ENCODE results near the gene ZNF385D.

Gene ZNF385D

DNA sequence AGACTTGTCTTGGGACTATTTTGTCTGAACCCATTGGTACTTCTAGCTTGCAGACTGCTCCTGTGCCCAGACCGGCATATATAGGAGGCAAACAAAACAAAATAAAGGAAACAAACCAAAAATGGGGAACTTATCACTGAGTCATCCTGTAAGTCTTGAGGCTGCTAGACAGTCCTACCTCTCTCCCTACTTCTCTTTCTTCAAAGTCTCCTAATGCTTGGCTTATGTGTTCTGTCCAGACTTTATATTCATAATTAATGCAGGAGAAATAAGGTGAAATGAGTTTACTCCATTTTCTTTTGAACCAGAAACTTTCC is 266.2 kb downstream of the ZNF385D start:
- Histone ChIP-seq H3K27me3 (ENCODE audit: insufficient read depth, insufficient read length) (no peaks in the 10 kb centered on the region), H3K4me1 (ENCODE audit: insufficient read depth, insufficient read length) (no peaks in the 10 kb centered on the region), H3K36me3 (ENCODE audit: insufficient read depth, insufficient read length, low read length) (no peaks in the 10 kb centered on the region), H3K9ac (ENCODE audit: insufficient read length, low read depth) (no peak overlapping the region), H3K9me3 (ENCODE audit: insufficient read depth, low read length) (no peaks in the 10 kb centered on the region), H3K4me3 (ENCODE audit: insufficient read length, low read depth) (no peak overlapping the region)
- TF ChIP-seq SUZ12 (IDR thresholded peaks at IDR 0.05; ENCODE audit: extremely low read depth, insufficient read depth, insufficient read length) (no peak), YY1 (IDR thresholded peaks at IDR 0.05; ENCODE audit: insufficient read depth, insufficient read length) (no peak), ZNF274 (IDR thresholded peaks at IDR 0.05; ENCODE audit: low read depth, low read length) (no peak)
- DNase-seq (ENCODE audit: low read depth, low spot score) = no peak

DNA sequence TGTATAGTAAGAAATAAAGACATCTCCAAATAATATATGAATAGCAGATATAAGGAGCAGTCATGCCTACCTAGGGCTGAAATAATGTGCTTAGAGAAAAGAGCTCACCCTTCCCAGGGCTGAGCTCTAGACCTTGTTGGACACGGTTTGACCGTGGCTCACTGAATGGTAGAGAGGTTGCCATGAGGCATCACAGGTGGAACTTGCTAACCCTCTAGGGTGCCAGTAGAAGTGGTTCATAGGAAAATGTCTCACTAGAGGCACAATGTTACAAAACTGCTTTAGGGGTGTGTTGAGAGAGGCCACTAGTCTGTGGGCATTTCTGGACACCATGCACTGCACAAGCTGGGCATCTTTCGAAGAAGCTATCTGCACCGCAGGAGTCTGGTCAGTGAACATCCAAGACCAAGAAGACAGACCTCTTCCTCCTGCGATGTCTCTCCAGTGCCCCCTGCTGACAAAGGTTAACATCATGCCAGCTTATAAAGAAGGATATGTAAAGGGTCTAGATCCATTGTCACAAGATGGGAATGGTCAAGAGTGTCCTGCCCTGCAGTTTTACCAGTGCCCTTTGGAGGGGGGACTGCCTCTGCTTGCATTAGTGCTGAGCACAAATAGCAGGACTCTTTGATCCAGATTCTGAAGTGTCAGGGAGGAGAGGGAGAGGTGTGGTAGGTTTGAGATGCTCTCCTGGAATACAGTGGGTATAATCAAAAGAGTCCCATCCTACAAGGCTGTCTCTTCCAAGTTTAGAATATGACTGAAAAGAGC is 266.8 kb downstream of the ZNF385D start:
- Histone ChIP-seq H3K9me3 (ENCODE audit: insufficient read depth, low read length) (no peaks in the 10 kb centered on the region), H3K9ac (ENCODE audit: insufficient read length, low read depth) (no peak overlapping the region), H3K4me1 (ENCODE audit: insufficient read depth, insufficient read length) (no peaks in the 10 kb centered on the region), H3K27me3 (ENCODE audit: insufficient read depth, insufficient read length) (no peaks in the 10 kb centered on the region), H3K36me3 (ENCODE audit: insufficient read depth, insufficient read length, low read length) (no peaks in the 10 kb centered on the region), H3K4me3 (ENCODE audit: insufficient read length, low read depth) (no peak overlapping the region)
- DNase-seq (ENCODE audit: low read depth, low spot score) = peak; percentile 62
- no peak for TF ChIP-seq SUZ12 (IDR thresholded peaks at IDR 0.05; ENCODE audit: extremely low read depth, insufficient read depth, insufficient read length)
- TF ChIP-seq ZNF274 (IDR thresholded peaks at IDR 0.05; ENCODE audit: low read depth, low read length) = no peak
- TF ChIP-seq YY1 (IDR thresholded peaks at IDR 0.05; ENCODE audit: insufficient read depth, insufficient read length) = no peak

DNA sequence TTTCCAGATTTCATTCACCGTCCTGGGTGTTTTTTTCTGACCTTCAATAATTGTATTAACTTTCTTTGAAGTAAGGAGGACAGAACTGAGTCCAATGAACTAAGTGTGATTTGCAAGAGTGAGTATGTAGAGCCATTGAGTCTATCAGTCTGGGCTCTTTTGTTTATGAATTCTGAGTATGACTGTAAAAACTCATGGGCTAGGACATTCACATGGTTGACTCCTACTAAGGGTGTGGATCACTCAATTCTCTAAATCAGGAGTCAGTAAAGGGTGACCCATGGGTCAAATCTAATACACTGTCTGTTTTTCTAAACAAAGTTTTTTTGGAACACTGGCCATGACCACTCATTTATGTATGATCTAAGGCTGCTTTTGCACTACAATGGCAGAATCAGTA is 269.0 kb downstream of the ZNF385D start:
- TF ChIP-seq ZNF274 (IDR thresholded peaks at IDR 0.05; ENCODE audit: low read depth, low read length) = no peak
- TF ChIP-seq SUZ12 (IDR thresholded peaks at IDR 0.05; ENCODE audit: extremely low read depth, insufficient read depth, insufficient read length) = no peak
- no peak for TF ChIP-seq YY1 (IDR thresholded peaks at IDR 0.05; ENCODE audit: insufficient read depth, insufficient read length)
- DNase-seq (ENCODE audit: low read depth, low spot score) = no peak

DNA sequence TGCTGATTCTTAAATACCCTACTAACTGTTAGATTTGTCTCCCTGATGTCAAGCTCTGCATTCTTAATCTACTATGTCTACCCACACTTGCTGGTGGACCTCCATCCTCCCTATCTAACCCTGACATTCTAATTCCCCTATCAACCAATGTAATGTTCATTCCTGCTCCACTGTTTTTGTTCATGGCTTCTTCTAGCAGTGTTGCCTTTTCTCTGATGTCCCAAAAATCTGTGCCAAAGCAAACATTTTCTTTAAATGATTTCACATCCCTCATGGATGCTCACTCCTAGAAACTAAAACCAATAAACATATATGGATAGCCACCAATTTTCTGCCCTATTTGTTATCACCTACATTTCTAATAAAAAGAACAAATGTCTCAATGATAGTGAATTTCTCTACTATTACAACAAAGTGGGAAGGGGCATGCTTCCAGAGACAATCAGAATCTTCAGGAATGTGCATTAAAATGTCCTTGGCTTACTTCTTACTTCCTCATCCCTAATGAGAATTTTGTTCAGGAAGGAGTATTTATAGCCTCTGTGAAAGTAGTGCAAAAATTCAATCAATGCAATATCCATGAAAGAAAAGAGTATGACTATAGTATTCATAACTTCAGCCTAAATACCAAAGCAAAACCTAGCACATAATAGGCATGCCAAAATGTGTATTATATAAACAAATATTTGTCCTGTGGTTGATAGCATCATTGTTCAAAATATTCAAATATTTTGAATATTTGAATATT is 273.3 kb downstream of the ZNF385D start:
- Histone ChIP-seq H3K4me3 (ENCODE audit: insufficient read length, low read depth) (no peak overlapping the region), H3K9me3 (ENCODE audit: insufficient read depth, low read length) (no peaks in the 10 kb centered on the region)
- no peak for DNase-seq (ENCODE audit: low read depth, low spot score)

More for the DNA sequence above, 269.0 kb downstream of the ZNF385D start:
- Histone ChIP-seq H3K36me3 (ENCODE audit: insufficient read depth, insufficient read length, low read length) (no peaks in the 10 kb centered on the region), H3K4me1 (ENCODE audit: insufficient read depth, insufficient read length) (no peaks in the 10 kb centered on the region), H3K9ac (ENCODE audit: insufficient read length, low read depth) (no peak overlapping the region), H3K4me3 (ENCODE audit: insufficient read length, low read depth) (no peak overlapping the region), H3K27me3 (ENCODE audit: insufficient read depth, insufficient read length) (no peaks in the 10 kb centered on the region), H3K9me3 (ENCODE audit: insufficient read depth, low read length) (no peaks in the 10 kb centered on the region)

DNA sequence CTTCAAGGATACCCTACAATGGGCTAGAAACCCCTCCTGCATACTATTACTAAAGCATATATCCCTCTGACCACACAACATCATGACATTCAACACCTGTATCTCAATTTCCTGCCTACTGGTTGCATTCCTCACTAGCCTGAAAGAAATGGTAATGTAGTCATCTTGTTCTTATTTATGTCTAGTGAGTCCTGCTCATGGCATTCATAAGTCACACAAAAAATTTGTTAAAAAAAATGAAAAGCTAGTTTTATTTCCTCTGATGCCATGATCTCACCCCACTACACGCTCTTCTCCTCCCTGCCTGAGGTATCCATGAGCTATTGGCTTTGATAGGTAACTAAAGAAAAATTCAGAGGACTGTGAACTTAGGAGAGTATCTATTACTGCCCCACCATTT is 284.5 kb downstream of the ZNF385D start:
- H3K9me3 ChIP-seq (ENCODE audit: insufficient read depth, low read length) = no peaks in the 10 kb centered on the region
- H3K36me3 ChIP-seq (ENCODE audit: insufficient read depth, insufficient read length, low read length) = no peaks in the 10 kb centered on the region
- H3K9ac ChIP-seq (ENCODE audit: insufficient read length, low read depth) = no peak overlapping the region
- H3K4me3 ChIP-seq (ENCODE audit: insufficient read length, low read depth) = no peak overlapping the region
- no peaks in the 10 kb centered on the region for H3K27me3 ChIP-seq (ENCODE audit: insufficient read depth, insufficient read length)
- no peak for DNase-seq (ENCODE audit: low read depth, low spot score)
- no peaks in the 10 kb centered on the region for H3K4me1 ChIP-seq (ENCODE audit: insufficient read depth, insufficient read length)
- TF ChIP-seq SUZ12 (IDR thresholded peaks at IDR 0.05; ENCODE audit: extremely low read depth, insufficient read depth, insufficient read length) (no peak), ZNF274 (IDR thresholded peaks at IDR 0.05; ENCODE audit: low read depth, low read length) (no peak), YY1 (IDR thresholded peaks at IDR 0.05; ENCODE audit: insufficient read depth, insufficient read length) (no peak)

More for the DNA sequence above, 273.3 kb downstream of the ZNF385D start:
- TF ChIP-seq YY1 (IDR thresholded peaks at IDR 0.05; ENCODE audit: insufficient read depth, insufficient read length) = no peak
- TF ChIP-seq SUZ12 (IDR thresholded peaks at IDR 0.05; ENCODE audit: extremely low read depth, insufficient read depth, insufficient read length) = no peak
- TF ChIP-seq ZNF274 (IDR thresholded peaks at IDR 0.05; ENCODE audit: low read depth, low read length) = no peak
- Histone ChIP-seq H3K9ac (ENCODE audit: insufficient read length, low read depth) (no peak overlapping the region), H3K27me3 (ENCODE audit: insufficient read depth, insufficient read length) (no peaks in the 10 kb centered on the region), H3K36me3 (ENCODE audit: insufficient read depth, insufficient read length, low read length) (no peaks in the 10 kb centered on the region), H3K4me1 (ENCODE audit: insufficient read depth, insufficient read length) (no peaks in the 10 kb centered on the region)

DNA sequence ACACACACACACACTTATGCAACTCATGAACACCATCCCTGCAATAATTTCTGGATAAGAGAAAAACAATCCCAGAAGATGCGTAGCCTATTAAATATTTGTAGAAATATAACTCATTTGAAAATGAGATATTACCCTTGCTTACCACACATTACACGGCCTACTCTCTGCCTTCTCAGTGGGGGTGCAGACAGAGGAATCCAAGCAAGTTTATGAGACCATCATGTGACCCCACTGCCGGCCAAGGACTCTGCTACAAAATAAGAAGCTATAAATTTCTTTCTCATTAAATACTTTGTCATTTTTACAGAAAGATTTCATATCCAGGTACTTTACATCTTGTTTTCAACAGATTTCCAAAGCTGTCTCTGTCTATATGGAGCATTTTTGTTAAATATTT is 286.3 kb downstream of the ZNF385D start:
- Histone ChIP-seq H3K4me1 (ENCODE audit: insufficient read depth, insufficient read length) (no peaks in the 10 kb centered on the region), H3K9ac (ENCODE audit: insufficient read length, low read depth) (no peak overlapping the region), H3K27me3 (ENCODE audit: insufficient read depth, insufficient read length) (no peaks in the 10 kb centered on the region), H3K4me3 (ENCODE audit: insufficient read length, low read depth) (no peak overlapping the region), H3K9me3 (ENCODE audit: insufficient read depth, low read length) (no peaks in the 10 kb centered on the region), H3K36me3 (ENCODE audit: insufficient read depth, insufficient read length, low read length) (no peaks in the 10 kb centered on the region)
- no peak for DNase-seq (ENCODE audit: low read depth, low spot score)
- TF ChIP-seq ZNF274 (IDR thresholded peaks at IDR 0.05; ENCODE audit: low read depth, low read length) (no peak), YY1 (IDR thresholded peaks at IDR 0.05; ENCODE audit: insufficient read depth, insufficient read length) (no peak), SUZ12 (IDR thresholded peaks at IDR 0.05; ENCODE audit: extremely low read depth, insufficient read depth, insufficient read length) (no peak)

DNA sequence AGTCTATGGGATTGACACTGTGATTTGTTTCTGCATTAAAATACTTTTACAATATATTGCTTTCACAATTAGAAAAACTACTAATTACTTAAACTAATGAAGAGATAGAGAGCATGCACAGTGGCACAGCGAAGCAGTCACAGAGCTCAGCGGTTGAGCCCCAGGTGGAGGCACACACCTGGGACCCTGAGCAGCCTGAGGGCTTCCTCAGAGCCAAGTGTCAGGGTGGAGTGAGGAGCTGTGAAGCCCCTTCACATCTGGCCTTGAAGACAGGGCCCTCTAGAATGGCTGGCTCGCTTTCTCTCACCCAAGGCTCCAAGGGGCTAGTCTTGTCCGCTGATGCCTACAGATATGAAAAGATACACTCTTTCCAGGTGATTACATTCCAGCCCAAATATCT is 287.7 kb downstream of the ZNF385D start:
- no peak for DNase-seq (ENCODE audit: low read depth, low spot score)
- TF ChIP-seq SUZ12 (IDR thresholded peaks at IDR 0.05; ENCODE audit: extremely low read depth, insufficient read depth, insufficient read length) (no peak), ZNF274 (IDR thresholded peaks at IDR 0.05; ENCODE audit: low read depth, low read length) (no peak)
- no peaks in the 10 kb centered on the region for H3K36me3 ChIP-seq (ENCODE audit: insufficient read depth, insufficient read length, low read length)
- no peaks in the 10 kb centered on the region for H3K27me3 ChIP-seq (ENCODE audit: insufficient read depth, insufficient read length)
- no peak overlapping the region for H3K4me3 ChIP-seq (ENCODE audit: insufficient read length, low read depth)
- no peak overlapping the region for H3K9ac ChIP-seq (ENCODE audit: insufficient read length, low read depth)
- H3K9me3 ChIP-seq (ENCODE audit: insufficient read depth, low read length) = no peaks in the 10 kb centered on the region
- no peaks in the 10 kb centered on the region for H3K4me1 ChIP-seq (ENCODE audit: insufficient read depth, insufficient read length)
